ENCODE measurements around the gene IGF1R. TPM values are rescaled to one million over a fixed set of nuclear protein-coding genes. Genes with fewer than 3 reads are reported as not detected.

IGF1R gene
- 31.1 and 45.7 TPM in 2 replicates for total RNA-seq

DNA sequence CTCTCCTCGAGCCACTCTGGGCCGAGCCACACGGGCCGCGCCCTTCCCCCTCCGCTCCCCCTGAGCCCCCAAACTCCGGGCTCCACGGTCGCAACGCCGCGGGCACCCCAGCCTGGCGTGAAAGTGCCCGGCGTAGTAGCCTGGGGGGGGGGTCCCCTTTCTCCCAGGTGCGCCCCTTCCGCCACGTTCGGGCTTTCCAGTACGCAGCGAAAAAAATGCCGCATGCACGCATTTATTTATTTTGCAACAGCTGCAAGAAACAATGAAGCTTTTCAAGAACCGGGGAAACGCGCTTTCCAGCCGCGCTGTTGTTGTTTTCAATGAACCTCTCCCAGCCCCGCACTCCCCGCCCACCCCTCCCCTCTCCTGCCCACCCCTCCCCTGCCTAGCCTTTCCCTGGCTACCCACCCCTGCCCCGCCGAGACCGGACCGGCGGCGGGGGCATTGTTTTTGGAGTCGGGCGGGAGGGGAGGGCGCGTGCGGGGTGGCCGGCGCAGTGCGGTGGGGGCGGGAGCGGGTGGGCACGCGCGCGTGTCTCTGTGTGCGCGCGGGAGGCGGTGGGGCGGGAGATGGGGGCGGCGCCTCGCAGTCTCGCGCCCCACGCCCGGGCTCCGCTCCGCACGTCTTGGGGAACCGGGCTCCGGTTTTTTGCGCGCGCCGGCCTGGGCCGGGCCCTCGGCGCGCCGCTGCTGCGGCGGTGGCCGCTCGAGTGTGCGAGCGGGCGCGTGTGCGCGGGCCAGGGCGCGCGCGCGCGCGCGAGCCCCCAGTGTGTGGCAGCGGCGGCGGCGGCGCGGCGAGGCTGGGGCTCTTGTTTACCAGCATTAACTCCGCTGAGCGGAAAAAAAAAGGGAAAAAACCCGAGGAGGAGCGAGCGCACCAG, at the start of gene IGF1R:
IGF1R (plus strand) TSS at position 766 of the 880 bp plus-strand sequence. CDS start 1,043 bp downstream, outside the sequence.

Small RNA genes lying within 50 kb of the gene (small RNA-seq; reads per million reads assigned to genes)
- 0.56 reads per million for gene MIR4714
